ENCODE data around the gene SNX14. TPM values are rescaled to one million over a fixed set of nuclear protein-coding genes. Genes with fewer than 3 reads are reported as not detected.
A peak's percentile ranks its signal among the peaks of the same experiment; 100 is the strongest.

SNX14 gene
- total and polyA plus RNA-seq, 4 donors: 45.9 to 171 (median 91.3) TPM

DNA sequence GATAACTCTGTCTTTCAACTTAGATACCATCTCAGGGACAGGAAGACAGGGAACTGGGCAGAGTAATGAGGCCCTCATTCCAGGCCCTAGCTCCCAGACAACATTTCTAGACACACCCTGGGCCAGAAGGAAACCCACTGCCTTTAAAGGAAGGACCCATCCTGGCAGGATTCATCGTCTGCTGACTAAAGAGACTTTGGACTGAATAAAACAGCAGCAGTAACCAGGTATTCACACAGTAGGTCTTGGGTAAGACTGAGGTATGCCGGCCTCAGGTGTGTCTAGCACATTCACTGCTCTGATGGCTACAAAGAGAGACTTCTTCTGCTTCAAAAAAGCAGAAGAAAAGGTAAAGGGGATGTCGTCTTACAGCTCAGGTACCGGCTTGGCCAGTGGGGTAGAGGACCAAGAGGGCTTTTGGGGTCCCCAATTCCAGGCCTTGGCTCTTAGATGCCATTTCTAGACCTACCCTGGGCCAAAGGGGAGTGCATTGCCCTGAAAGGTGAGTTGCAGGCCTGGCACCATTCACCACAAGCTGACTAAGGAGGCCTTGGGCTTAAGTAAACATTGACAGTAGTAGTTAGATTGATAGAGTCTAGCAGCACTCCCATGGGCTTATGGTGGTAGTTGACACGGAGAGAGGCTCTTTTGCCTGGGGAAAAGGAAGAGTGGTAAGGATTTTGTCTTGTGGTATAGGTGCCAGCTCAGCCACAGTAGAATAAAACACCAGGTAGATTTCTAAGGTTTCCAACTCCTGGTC lies 13.4 kb downstream of the SNX14 start:
- TF ChIP-seq, protein P1, sequence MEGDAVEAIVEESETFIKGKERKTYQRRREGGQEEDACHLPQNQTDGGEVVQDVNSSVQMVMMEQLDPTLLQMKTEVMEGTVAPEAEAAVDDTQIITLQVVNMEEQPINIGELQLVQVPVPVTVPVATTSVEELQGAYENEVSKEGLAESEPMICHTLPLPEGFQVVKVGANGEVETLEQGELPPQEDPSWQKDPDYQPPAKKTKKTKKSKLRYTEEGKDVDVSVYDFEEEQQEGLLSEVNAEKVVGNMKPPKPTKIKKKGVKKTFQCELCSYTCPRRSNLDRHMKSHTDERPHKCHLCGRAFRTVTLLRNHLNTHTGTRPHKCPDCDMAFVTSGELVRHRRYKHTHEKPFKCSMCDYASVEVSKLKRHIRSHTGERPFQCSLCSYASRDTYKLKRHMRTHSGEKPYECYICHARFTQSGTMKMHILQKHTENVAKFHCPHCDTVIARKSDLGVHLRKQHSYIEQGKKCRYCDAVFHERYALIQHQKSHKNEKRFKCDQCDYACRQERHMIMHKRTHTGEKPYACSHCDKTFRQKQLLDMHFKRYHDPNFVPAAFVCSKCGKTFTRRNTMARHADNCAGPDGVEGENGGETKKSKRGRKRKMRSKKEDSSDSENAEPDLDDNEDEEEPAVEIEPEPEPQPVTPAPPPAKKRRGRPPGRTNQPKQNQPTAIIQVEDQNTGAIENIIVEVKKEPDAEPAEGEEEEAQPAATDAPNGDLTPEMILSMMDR (IDR thresholded peaks at IDR 0.05; ENCODE audit: control extremely low read depth, extremely low read depth): no peak
- no peaks in the 10 kb centered on the region for H3K36me3 ChIP-seq (ENCODE audit: control insufficient read depth in 4 of 4, insufficient read depth in 4 of 4, low read length in 4 of 4)
- H3K9me3 ChIP-seq (ENCODE audit: control insufficient read depth in 4 of 4, insufficient read depth in 3 of 4, low read length in 3 of 4): no peaks in the 10 kb centered on the region
- peaks cover 5 to 25% (median 7%) of the 10 kb centered on the region in 5 donors for H3K4me1 ChIP-seq (ENCODE audit: control insufficient read depth in 5 of 5, insufficient read depth in 5 of 5, low read length in 5 of 5)
- 83 to 85% methylated on average over 5 of the region's 5 CpGs for WGBS, 2 donors
- ATAC-seq (ENCODE audit: insufficient read depth, low FRiP score) (no peak), DNase-seq (no peak)
- H3K4me3 ChIP-seq: no peak overlapping the region
- no peak overlapping the region for H3K9ac ChIP-seq (ENCODE audit: insufficient read depth in 1 of 2, low read length in 2 of 2)
- H3K27me3 ChIP-seq (ENCODE audit: control insufficient read depth in 3 of 3, insufficient read depth in 3 of 3, low read length in 2 of 3): no peaks in the 10 kb centered on the region
- H3K27ac ChIP-seq (ENCODE audit: low read depth in 1 of 2, low read length in 1 of 2): no peak overlapping the region

DNA sequence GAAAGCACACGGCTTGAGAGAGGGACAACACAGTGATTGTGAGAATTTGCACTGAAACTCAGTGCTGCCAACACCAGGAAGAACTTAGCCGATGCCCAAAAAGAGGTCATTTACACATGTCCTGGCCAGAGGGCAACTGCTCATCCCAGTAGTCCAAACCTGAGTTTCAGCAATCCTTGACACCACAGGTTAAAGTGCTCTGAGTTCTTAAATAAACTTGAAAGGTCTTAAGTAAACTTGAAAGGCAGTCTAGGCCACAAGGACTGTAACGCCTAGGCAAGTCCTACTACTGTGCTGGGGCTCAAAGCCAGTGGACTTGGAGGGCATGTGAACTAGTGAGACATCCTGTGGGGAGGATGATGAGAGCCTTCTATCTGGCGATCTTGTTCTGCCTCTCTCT lies 14.1 kb downstream of the SNX14 start:
- no peak for DNase-seq
- peaks cover 7 to 29% (median 8%) of the 10 kb centered on the region in 5 donors for H3K4me1 ChIP-seq (ENCODE audit: control insufficient read depth in 5 of 5, insufficient read depth in 5 of 5, low read length in 5 of 5)
- H3K4me3 ChIP-seq: peak overlapping the region; percentile 16
- no peak overlapping the region for H3K27ac ChIP-seq (ENCODE audit: low read depth in 1 of 2, low read length in 1 of 2)
- H3K36me3 ChIP-seq (ENCODE audit: control insufficient read depth in 4 of 4, insufficient read depth in 4 of 4, low read length in 4 of 4): no peaks in the 10 kb centered on the region
- H3K9me3 ChIP-seq (ENCODE audit: control insufficient read depth in 4 of 4, insufficient read depth in 3 of 4, low read length in 3 of 4): no peaks in the 10 kb centered on the region
- H3K9ac ChIP-seq (ENCODE audit: insufficient read depth in 1 of 2, low read length in 2 of 2): no peak overlapping the region
- WGBS, 2 donors: 70 to 90% methylated on average over 4 of the region's 4 CpGs
- TF ChIP-seq, protein P1 (IDR thresholded peaks at IDR 0.05; ENCODE audit: control extremely low read depth, extremely low read depth): no peak
- ATAC-seq (ENCODE audit: insufficient read depth, low FRiP score): peak; percentile 27
- no peaks in the 10 kb centered on the region for H3K27me3 ChIP-seq (ENCODE audit: control insufficient read depth in 3 of 3, insufficient read depth in 3 of 3, low read length in 2 of 3)

DNA sequence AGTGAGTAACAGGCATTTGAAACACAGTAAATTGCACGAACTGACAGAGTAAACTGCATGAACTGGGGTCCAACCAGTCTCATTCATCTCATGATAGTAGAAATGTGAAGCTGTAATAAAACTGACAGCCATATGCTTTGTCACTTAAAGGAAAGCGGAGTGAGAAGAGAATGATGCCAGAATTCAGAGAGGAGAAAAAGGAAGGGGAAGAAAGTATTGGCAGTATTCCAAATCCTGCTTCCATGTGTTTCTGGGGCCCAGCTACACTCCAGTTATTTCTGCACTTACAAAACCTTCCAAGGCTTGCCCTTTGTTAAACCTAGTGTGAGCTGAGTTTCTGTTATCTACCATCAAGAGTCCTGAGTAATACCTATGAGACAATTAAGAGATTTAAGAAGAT lies 17.2 kb downstream of the SNX14 start:
- ATAC-seq (ENCODE audit: insufficient read depth, low FRiP score) (no peak), DNase-seq (peak in 2 of 3 donors; percentile 62 to 75)
- peak overlapping the region in 1 of 2 donors; percentile 19 for H3K9ac ChIP-seq (ENCODE audit: insufficient read depth in 1 of 2, low read length in 2 of 2)
- peaks cover 7 to 30% (median 8%) of the 10 kb centered on the region in 5 donors for H3K4me1 ChIP-seq (ENCODE audit: control insufficient read depth in 5 of 5, insufficient read depth in 5 of 5, low read length in 5 of 5)
- no peaks in the 10 kb centered on the region for H3K27me3 ChIP-seq (ENCODE audit: control insufficient read depth in 3 of 3, insufficient read depth in 3 of 3, low read length in 2 of 3)
- H3K36me3 ChIP-seq (ENCODE audit: control insufficient read depth in 4 of 4, insufficient read depth in 4 of 4, low read length in 4 of 4): no peaks in the 10 kb centered on the region
- no peak overlapping the region for H3K27ac ChIP-seq (ENCODE audit: low read depth in 1 of 2, low read length in 1 of 2)
- TF ChIP-seq, protein P1 (IDR thresholded peaks at IDR 0.05; ENCODE audit: control extremely low read depth, extremely low read depth): no peak
- WGBS, 2 donors: 53 to 66% methylated on average over 2 of the region's 2 CpGs
- no peaks in the 10 kb centered on the region for H3K9me3 ChIP-seq (ENCODE audit: control insufficient read depth in 4 of 4, insufficient read depth in 3 of 4, low read length in 3 of 4)
- H3K4me3 ChIP-seq: no peak overlapping the region

Data from lung (tissue), 12 donors.